Pancreas (tissue), 10 donors: Measurements from ENCODE around the gene CASP3. TPM values are rescaled to one million over a fixed set of nuclear protein-coding genes. Genes with fewer than 3 reads are reported as not detected.
"Not testable (repeated sequence)": the region's sequence is repeated elsewhere in the genome, so short reads cannot be mapped to it uniquely, and the experiment has no call there.

Experiments used
- ATAC-seq, 4 donors: fragments of 200-7000 bp; cut with Tn5 transposase; one replicate each; pipeline versions ENCODE4 v1.8.0 to v1.9.1; 2020; ENCODE audit warnings: mild to moderate bottlenecking in 4 of 4, moderate library complexity in 4 of 4
- DNase-seq, 6 donors: peaks; one replicate each; pipeline ENCODE4 v3.0.0-alpha.2; 2020
- FAIRE-seq: peaks from 2 replicates; lab custom pipeline; 2012; peaks lifted over from hg19 to GRCh38; lab: Jason Lieb, UNC
- H3K27ac ChIP-seq, 4 donors: fragments of 200-600 bp; sonication (generic); 1 replicate in 3 of 4; 2 replicates in 1 of 4; pipeline versions ENCODE4 v1.5.0 to v1.8.0; 2020
- H3K27me3 ChIP-seq, 4 donors: fragments of 200-600 bp; one replicate each; pipeline ENCODE4 v1.8.0; 2021
- H3K36me3 ChIP-seq, 3 donors: fragments of 200-600 bp; sonication (generic) in 1 of 3; one replicate each; pipeline versions ENCODE4 v1.5.0 to v1.8.0; 2020 to 2021
- H3K4me1 ChIP-seq, 3 donors: fragments of 200-600 bp; one replicate each; pipeline ENCODE4 v1.8.0; 2021
- H3K4me3 ChIP-seq, 4 donors: fragments of 200-600 bp; sonication (generic) in 2 of 4; one replicate each; pipeline versions ENCODE4 v1.5.0 to v1.8.0; 2020 to 2021
- H3K9me3 ChIP-seq, 4 donors: fragments of 200-600 bp; one replicate each; pipeline ENCODE4 v1.8.0; 2021
- WGBS, 2 donors: extraction: QIAGEN DNeasy Blood & Tissue Kit; methylation state at CpG; one replicate each; pipeline ENCODE4 v1.1.7; 2013; 5-methylcytosine and 5-hydroxymethylcytosine counted together
- intact Hi-C, 3 donors: fragments of 100-400 bp; cut with DNase I; formaldehyde crosslinking; loops; one replicate each; pipeline versions ENCODE4 v1.11.1 to v1.14.2; 2022
- polyA plus RNA-seq, 2 donors: library from polyadenylated mRNA; stranded (reverse); fragments of 200-250 nt; gene quantifications; one replicate each; pipeline ENCODE4 v1.2.3, GENCODE V29; 2013
- total RNA-seq, 6 donors: library from RNA; stranded (reverse); fragmentation: NEBNext Ultra II Directional in 4 of 6; extraction: Animal tissue kit (Norgen Biotek cat#: 25700) in 4 of 6; gene quantifications; one replicate each; pipeline versions ENCODE4 v1.2.1 to v1.2.4, GENCODE V29; 2021 to 2023
- TF ChIP-seq, protein P1 (sequence below), 4 donors: fragments of 200-600 bp; sonication (generic) in 3 of 4; IDR thresholded peaks; one replicate each; pipeline versions ENCODE4 v1.5.0 to v1.8.0; 2021; ENCODE audit warnings: antibody characterized with exemption in 4 of 4
- donor health status: healthy with polysubstance abuse.
- donor health status: DM: no; HTN: no; CAD: no; lungs with moderate emphysema.
- donor health status: DM: no; HTN: no; CAD: no.
- donor health status: control.
- donor health status: control.
- donor health status: Bipolar disorder and iron deficiency.
- donor health status: DM: yes; HTN: yes; CAD: no.
- donor health status: DM: no; HTN: no; CAD: no.
- donor health status: DM: no; HTN: no; CAD: no.
- donor health status: DM: yes; HTN: yes; CAD: no.

The CASP3 gene
- total and polyA plus RNA-seq, 8 donors, result 3.6 to 13.6 (median 6.3) TPM

DNA sequence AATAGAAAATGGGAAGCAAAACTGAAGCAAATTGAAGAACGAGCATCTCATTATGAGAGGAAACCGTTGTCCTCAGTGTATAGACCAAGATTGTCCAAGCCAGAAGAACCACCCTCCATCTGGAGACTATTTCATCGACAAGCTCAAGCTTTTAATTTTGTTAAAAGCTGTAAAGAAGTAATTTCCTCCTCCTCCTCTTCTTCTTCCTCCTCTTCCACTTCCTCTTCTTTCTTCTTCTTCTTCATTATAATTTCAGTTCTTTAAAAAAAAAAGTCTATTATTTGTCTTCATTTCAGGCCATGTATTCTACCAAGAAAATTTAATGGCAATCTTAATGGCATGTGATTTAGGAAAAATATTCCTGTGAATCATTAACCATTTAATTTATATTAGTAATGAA, 7.9 kb upstream of the CASP3 start:
- peaks cover 0 to 13% (median 3%) of the 10 kb centered on the region in 3 donors for H3K36me3 ChIP-seq
- no peak for ATAC-seq
- TF ChIP-seq, protein P1, sequence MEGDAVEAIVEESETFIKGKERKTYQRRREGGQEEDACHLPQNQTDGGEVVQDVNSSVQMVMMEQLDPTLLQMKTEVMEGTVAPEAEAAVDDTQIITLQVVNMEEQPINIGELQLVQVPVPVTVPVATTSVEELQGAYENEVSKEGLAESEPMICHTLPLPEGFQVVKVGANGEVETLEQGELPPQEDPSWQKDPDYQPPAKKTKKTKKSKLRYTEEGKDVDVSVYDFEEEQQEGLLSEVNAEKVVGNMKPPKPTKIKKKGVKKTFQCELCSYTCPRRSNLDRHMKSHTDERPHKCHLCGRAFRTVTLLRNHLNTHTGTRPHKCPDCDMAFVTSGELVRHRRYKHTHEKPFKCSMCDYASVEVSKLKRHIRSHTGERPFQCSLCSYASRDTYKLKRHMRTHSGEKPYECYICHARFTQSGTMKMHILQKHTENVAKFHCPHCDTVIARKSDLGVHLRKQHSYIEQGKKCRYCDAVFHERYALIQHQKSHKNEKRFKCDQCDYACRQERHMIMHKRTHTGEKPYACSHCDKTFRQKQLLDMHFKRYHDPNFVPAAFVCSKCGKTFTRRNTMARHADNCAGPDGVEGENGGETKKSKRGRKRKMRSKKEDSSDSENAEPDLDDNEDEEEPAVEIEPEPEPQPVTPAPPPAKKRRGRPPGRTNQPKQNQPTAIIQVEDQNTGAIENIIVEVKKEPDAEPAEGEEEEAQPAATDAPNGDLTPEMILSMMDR (IDR thresholded peaks at IDR 0.05), result no peak
- H3K27me3 ChIP-seq, result no peaks in the 10 kb centered on the region
- FAIRE-seq, result no peak
- intact Hi-C loops, result no loop called here
- 89 to 91% methylated on average over 3 of the region's 3 CpGs for WGBS, 2 donors
- H3K4me3 ChIP-seq, result no peak overlapping the region
- H3K27ac ChIP-seq, result no peak overlapping the region
- no peaks in the 10 kb centered on the region for H3K9me3 ChIP-seq
- no peaks in the 10 kb centered on the region for H3K4me1 ChIP-seq
- no peak for DNase-seq

DNA sequence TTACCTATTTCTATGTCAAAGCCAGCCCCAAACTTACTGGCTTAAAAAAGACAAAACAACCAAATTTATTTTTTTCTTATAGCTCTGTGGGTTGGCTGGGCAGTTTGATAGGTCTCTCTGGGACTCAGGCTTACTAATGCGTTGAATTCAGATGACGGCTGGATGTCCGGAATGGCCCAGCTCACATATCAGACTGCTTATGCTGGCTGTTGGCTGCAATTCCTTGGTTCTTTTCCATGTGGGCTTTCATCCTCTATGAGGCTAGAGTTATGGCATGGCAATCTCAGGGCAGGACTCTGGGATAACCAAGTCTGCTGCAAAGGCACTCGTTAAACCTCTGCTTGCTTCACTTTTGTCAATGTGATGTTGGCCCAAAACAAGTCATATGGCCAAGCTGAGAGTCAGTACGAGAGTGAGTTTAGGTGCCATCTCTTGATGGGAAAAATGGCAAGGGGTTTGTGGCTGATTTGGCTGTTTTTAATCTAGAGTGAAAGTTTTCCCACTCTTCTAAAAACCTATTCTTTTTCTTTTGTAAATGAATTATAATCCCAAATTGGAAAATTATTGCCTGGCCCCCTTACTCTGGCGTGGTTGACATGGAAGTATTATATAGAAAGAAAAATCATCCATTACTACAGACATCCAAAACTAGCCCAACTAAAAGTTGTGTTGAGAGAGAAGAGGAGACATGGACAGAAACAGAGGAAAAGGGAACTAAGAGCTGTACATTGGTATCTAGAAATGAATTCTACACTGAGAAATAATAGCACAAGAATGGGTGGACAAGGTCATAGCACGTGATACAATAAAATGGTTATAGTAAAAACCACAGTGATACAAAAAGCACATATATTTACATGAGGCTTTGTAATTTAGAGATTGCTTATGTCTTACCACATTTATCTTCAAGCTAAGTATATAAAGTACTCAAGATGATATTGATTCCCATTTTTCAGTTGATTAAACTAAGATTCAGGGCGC, 6.9 kb upstream of the CASP3 start:
- intact Hi-C loops, result no loop called here
- FAIRE-seq (no peak), DNase-seq (no peak), ATAC-seq (no peak)
- Histone ChIP-seq H3K27me3 (no peaks in the 10 kb centered on the region), H3K9me3 (no peaks in the 10 kb centered on the region), H3K4me1 (no peaks in the 10 kb centered on the region), H3K4me3 (no peak overlapping the region), H3K27ac (no peak overlapping the region), H3K36me3 (peaks cover 0 to 13% (median 3%) of the 10 kb centered on the region in 3 donors)
- WGBS, 2 donors, result 93 to 97% methylated on average over 8 of the region's 8 CpGs
- TF ChIP-seq, protein P1 (IDR thresholded peaks at IDR 0.05), result no peak

DNA sequence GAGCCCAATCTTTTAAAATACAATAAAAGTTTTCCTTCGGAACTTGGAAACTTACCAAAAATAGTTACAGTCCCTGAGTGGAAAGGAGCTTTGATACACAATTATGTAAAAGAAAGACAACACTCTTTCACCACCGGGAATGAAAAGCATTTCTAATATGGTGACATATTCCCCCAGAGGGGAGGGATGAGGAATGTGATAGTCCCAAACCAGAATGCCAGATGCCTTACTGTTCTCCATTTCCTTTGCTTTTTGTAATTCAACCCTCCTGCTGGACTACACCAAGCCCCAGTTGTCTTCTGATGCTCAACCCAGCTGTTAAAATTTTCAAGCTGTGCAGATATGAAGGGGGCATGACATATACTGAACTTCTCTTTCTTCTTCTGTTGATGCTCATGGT, 4.4 kb upstream of the CASP3 start:
- FAIRE-seq, result no peak
- 34 to 44% methylated on average over 2 of the region's 2 CpGs for WGBS, 2 donors

DNA sequence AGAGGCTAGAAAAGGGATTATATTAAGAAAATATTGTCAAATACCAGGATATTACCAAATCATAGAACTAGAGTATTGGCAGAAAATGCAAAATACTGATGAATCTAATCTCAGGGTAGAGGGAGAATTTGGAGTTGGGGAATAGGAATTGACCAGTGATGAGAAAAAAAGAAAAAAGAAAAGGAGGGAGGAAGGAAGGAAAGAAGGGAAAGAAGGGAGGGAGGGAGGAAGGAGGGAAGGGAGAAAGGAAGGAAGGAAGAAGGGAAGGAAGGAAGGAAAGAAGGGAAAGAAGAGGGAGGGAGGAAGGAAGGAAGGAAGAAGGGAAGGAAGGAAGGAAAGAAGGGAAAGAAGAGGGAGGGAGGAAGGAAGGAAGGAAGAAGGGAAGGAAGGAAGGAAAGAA, 3.4 kb upstream of the CASP3 start:
- H3K27ac ChIP-seq, ATAC-seq, FAIRE-seq, intact Hi-C loops, H3K36me3 ChIP-seq, DNase-seq, H3K27me3 ChIP-seq, H3K9me3 ChIP-seq, H3K4me3 ChIP-seq, H3K4me1 ChIP-seq: not testable (repeated sequence)

More for the DNA sequence above, 4.4 kb upstream of the CASP3 start:
- peaks cover 0 to 5% (median 5%) of the 10 kb centered on the region in 3 donors for H3K4me1 ChIP-seq
- peaks cover 0 to 6% (median 0%) of the 10 kb centered on the region in 3 donors for H3K36me3 ChIP-seq
- H3K9me3 ChIP-seq, result no peaks in the 10 kb centered on the region
- H3K27me3 ChIP-seq, result no peaks in the 10 kb centered on the region
- ATAC-seq (no peak), DNase-seq (no peak)
- no peak overlapping the region for H3K4me3 ChIP-seq
- intact Hi-C loops, result no loop called here
- TF ChIP-seq, protein P1 (IDR thresholded peaks at IDR 0.05), result no peak
- H3K27ac ChIP-seq, result no peak overlapping the region

DNA sequence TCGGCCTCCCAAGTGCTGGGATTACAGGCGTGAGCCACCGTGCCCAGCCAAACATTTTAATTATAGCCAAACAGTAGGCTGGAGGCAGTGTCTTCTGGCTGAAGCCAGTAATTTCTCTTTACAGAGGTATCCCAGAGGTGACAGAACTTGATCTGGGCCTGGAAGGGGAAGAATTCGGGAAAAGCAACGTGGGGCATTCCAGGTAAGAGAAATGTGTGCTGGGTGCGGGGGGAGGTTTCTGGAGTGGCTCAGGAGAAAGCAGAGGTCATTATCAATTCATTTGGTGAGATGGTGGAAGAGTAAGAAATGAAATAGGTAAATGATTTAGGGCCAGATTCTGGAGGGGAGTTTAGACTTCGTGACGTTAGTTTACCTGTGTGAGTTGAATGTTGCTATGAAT, 2.7 kb upstream of the CASP3 start:
- no peak for ATAC-seq
- FAIRE-seq, result no peak
- no peak for DNase-seq
- WGBS, 2 donors, result 93 to 95% methylated on average over 8 of the region's 8 CpGs
- H3K36me3 ChIP-seq, result peaks cover 0 to 3% (median 0%) of the 10 kb centered on the region in 3 donors
- peaks cover 10 to 18% (median 14%) of the 10 kb centered on the region in 3 donors for H3K4me1 ChIP-seq
- H3K9me3 ChIP-seq, result no peaks in the 10 kb centered on the region
- no peak overlapping the region for H3K27ac ChIP-seq
- TF ChIP-seq, protein P1 (IDR thresholded peaks at IDR 0.05), result no peak
- intact Hi-C loops, result no loop called here
- H3K27me3 ChIP-seq, result no peaks in the 10 kb centered on the region
- no peak overlapping the region for H3K4me3 ChIP-seq
